ENCODE data around the gene PIN4. TPM values are rescaled to one million over a fixed set of nuclear protein-coding genes. Genes with fewer than 3 reads are reported as not detected.
"Not testable (repeated sequence)": the region's sequence is repeated elsewhere in the genome, so short reads cannot be mapped to it uniquely, and the experiment has no call there.

PIN4 gene
- polyA plus RNA-seq, 1 donor (not counting 4 experiments of a cell fraction or from before 2014, with no cell fraction given) = 31.0 TPM

- TF ChIP-seq CTCF (optimal IDR thresholded peaks at IDR 0.05 in 1 of 3, IDR thresholded peaks at IDR 0.05 in 1 of 3, conservative IDR thresholded peaks at IDR 0.05 in 1 of 3; ENCODE audit: extremely low read depth in 1 of 3, insufficient read depth in 2 of 3, low read length in 3 of 3) = no peak
- no peak for TF ChIP-seq EZH2 (IDR thresholded peaks at IDR 0.05; ENCODE audit: low read length)
- no peak overlapping the region for H3K9ac ChIP-seq (ENCODE audit: control insufficient read depth, extremely low read depth, insufficient read depth, low read length)
- no peak overlapping the region for H3K27ac ChIP-seq (ENCODE audit: control insufficient read depth, insufficient read depth, low read length)
- no peaks in the 10 kb centered on the region for H3K27me3 ChIP-seq (ENCODE audit: control insufficient read depth, extremely low read depth, insufficient read depth, low read length)
- no peaks in the 10 kb centered on the region for H3K9me1 ChIP-seq (ENCODE audit: control insufficient read depth, extremely low read depth, insufficient read depth, low read length)
- no peak overlapping the region for H3K4me3 ChIP-seq (ENCODE audit: control insufficient read depth in 2 of 3, extremely low read depth in 1 of 3, insufficient read depth in 2 of 3, low read depth in 1 of 3, low read length in 3 of 3)
- FAIRE-seq (no peak), DNase-seq (ENCODE audit: low read depth, low spot score) (no peak)
- dilution Hi-C loops (cut with MboI; ENCODE audit: extremely low pct_ligation_motif_present, low sequenced_read_pairs) = no loop called here
- no peaks in the 10 kb centered on the region for H4K20me1 ChIP-seq (ENCODE audit: control insufficient read depth, extremely low read depth, insufficient read depth, low read length)
- no peaks in the 10 kb centered on the region for H3K36me3 ChIP-seq (ENCODE audit: control insufficient read depth in 2 of 2, extremely low read depth in 1 of 2, insufficient read depth in 2 of 2, low read length in 2 of 2)
- H3K79me2 ChIP-seq (ENCODE audit: control insufficient read depth, insufficient read depth, low read length) = peaks cover 7% of the 10 kb centered on the region
- no peak overlapping the region for H3K4me2 ChIP-seq (ENCODE audit: control insufficient read depth, extremely low read depth, insufficient read depth, low read depth, low read length)
- H3K9me3 ChIP-seq (ENCODE audit: control insufficient read depth, low read depth, low read length) = no peaks in the 10 kb centered on the region
- H3K4me1 ChIP-seq (ENCODE audit: control insufficient read depth, extremely low read depth, insufficient read depth, low read length) = no peaks in the 10 kb centered on the region
- H2AFZ ChIP-seq (ENCODE audit: control insufficient read depth, low read length) = no peak overlapping the region
Observed at GRCh38 chrX:72216973-72217372, 35.4 kb downstream of the PIN4 start.

GRCh38 chrX:72220375-72220774 lies 38.8 kb downstream of the PIN4 start:
- H2AFZ ChIP-seq (ENCODE audit: control insufficient read depth, low read length); H3K9ac ChIP-seq (ENCODE audit: control insufficient read depth, extremely low read depth, insufficient read depth, low read length); FAIRE-seq; H3K4me3 ChIP-seq (ENCODE audit: control insufficient read depth in 2 of 3, extremely low read depth in 1 of 3, insufficient read depth in 2 of 3, low read depth in 1 of 3, low read length in 3 of 3); H3K27ac ChIP-seq (ENCODE audit: control insufficient read depth, insufficient read depth, low read length); H3K9me3 ChIP-seq (ENCODE audit: control insufficient read depth, low read depth, low read length); H3K27me3 ChIP-seq (ENCODE audit: control insufficient read depth, extremely low read depth, insufficient read depth, low read length); dilution Hi-C loops (cut with MboI; ENCODE audit: extremely low pct_ligation_motif_present, low sequenced_read_pairs); H3K9me1 ChIP-seq (ENCODE audit: control insufficient read depth, extremely low read depth, insufficient read depth, low read length); H3K4me2 ChIP-seq (ENCODE audit: control insufficient read depth, extremely low read depth, insufficient read depth, low read depth, low read length); H4K20me1 ChIP-seq (ENCODE audit: control insufficient read depth, extremely low read depth, insufficient read depth, low read length); H3K4me1 ChIP-seq (ENCODE audit: control insufficient read depth, extremely low read depth, insufficient read depth, low read length); DNase-seq (ENCODE audit: low read depth, low spot score); H3K36me3 ChIP-seq (ENCODE audit: control insufficient read depth in 2 of 2, extremely low read depth in 1 of 2, insufficient read depth in 2 of 2, low read length in 2 of 2): not testable (repeated sequence)
- H3K79me2 ChIP-seq (ENCODE audit: control insufficient read depth, insufficient read depth, low read length) = peaks cover 10% of the 10 kb centered on the region

- Histone ChIP-seq H2AFZ (ENCODE audit: control insufficient read depth, low read length) (no peak overlapping the region), H3K9me1 (ENCODE audit: control insufficient read depth, extremely low read depth, insufficient read depth, low read length) (no peaks in the 10 kb centered on the region), H3K79me2 (ENCODE audit: control insufficient read depth, insufficient read depth, low read length) (peaks cover 23% of the 10 kb centered on the region), H3K4me1 (ENCODE audit: control insufficient read depth, extremely low read depth, insufficient read depth, low read length) (peaks cover 6% of the 10 kb centered on the region), H3K9me3 (ENCODE audit: control insufficient read depth, low read depth, low read length) (peaks cover 8% of the 10 kb centered on the region), H3K4me2 (ENCODE audit: control insufficient read depth, extremely low read depth, insufficient read depth, low read depth, low read length) (no peak overlapping the region), H3K4me3 (ENCODE audit: control insufficient read depth in 2 of 3, extremely low read depth in 1 of 3, insufficient read depth in 2 of 3, low read depth in 1 of 3, low read length in 3 of 3) (no peak overlapping the region), H3K27me3 (ENCODE audit: control insufficient read depth, extremely low read depth, insufficient read depth, low read length) (no peaks in the 10 kb centered on the region), H3K27ac (ENCODE audit: control insufficient read depth, insufficient read depth, low read length) (no peak overlapping the region), H4K20me1 (ENCODE audit: control insufficient read depth, extremely low read depth, insufficient read depth, low read length) (no peaks in the 10 kb centered on the region), H3K36me3 (ENCODE audit: control insufficient read depth in 2 of 2, extremely low read depth in 1 of 2, insufficient read depth in 2 of 2, low read length in 2 of 2) (no peaks in the 10 kb centered on the region), H3K9ac (ENCODE audit: control insufficient read depth, extremely low read depth, insufficient read depth, low read length) (no peak overlapping the region)
- dilution Hi-C loops (cut with MboI; ENCODE audit: extremely low pct_ligation_motif_present, low sequenced_read_pairs) = no loop called here
- TF ChIP-seq EZH2 (IDR thresholded peaks at IDR 0.05; ENCODE audit: low read length) = no peak
- TF ChIP-seq CTCF (optimal IDR thresholded peaks at IDR 0.05 in 1 of 3, IDR thresholded peaks at IDR 0.05 in 1 of 3, conservative IDR thresholded peaks at IDR 0.05 in 1 of 3; ENCODE audit: extremely low read depth in 1 of 3, insufficient read depth in 2 of 3, low read length in 3 of 3) = no peak
- DNase-seq (ENCODE audit: low read depth, low spot score) (no peak), FAIRE-seq (no peak)
Observed at GRCh38 chrX:72230290-72230689, 48.7 kb downstream of the PIN4 start.

All from keratinocyte (primary cell).